ENCODE measurements around the gene AKAP12.

The AKAP12 gene

DNA sequence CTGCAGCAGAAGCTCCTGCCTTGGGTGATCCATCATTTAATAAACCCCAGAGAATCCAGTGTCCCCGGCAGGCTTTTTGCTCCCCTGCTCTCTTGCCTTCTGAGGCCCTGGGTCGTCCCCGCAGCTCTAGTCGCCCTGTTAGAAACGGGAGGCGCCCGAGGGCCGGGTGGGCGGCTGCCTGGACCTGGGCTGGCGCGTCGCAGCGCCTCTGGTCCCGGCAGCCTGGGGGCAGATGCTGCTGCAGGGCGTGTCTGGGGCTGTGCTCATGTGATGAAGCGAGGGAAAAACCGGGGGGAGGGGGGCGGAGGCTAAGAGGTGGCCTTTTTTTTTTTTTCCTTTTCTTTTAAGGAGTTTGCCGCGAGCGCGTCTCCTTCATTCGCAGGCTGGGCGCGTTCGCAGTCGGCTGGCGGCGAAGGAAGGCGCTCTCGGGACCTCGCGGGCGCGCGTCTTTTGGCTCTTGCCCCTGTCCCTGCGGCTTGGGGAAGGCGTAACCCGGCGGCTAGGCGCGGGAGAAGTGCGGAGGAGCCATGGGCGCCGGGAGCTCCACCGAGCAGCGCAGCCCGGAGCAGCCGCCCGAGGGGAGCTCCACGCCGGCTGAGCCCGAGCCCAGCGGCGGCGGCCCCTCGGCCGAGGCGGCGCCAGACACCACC is 394 bp downstream of the AKAP12 start:
- TF ChIP-seq, protein P1, sequence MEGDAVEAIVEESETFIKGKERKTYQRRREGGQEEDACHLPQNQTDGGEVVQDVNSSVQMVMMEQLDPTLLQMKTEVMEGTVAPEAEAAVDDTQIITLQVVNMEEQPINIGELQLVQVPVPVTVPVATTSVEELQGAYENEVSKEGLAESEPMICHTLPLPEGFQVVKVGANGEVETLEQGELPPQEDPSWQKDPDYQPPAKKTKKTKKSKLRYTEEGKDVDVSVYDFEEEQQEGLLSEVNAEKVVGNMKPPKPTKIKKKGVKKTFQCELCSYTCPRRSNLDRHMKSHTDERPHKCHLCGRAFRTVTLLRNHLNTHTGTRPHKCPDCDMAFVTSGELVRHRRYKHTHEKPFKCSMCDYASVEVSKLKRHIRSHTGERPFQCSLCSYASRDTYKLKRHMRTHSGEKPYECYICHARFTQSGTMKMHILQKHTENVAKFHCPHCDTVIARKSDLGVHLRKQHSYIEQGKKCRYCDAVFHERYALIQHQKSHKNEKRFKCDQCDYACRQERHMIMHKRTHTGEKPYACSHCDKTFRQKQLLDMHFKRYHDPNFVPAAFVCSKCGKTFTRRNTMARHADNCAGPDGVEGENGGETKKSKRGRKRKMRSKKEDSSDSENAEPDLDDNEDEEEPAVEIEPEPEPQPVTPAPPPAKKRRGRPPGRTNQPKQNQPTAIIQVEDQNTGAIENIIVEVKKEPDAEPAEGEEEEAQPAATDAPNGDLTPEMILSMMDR (IDR thresholded peaks at IDR 0.05) = no peak

DNA sequence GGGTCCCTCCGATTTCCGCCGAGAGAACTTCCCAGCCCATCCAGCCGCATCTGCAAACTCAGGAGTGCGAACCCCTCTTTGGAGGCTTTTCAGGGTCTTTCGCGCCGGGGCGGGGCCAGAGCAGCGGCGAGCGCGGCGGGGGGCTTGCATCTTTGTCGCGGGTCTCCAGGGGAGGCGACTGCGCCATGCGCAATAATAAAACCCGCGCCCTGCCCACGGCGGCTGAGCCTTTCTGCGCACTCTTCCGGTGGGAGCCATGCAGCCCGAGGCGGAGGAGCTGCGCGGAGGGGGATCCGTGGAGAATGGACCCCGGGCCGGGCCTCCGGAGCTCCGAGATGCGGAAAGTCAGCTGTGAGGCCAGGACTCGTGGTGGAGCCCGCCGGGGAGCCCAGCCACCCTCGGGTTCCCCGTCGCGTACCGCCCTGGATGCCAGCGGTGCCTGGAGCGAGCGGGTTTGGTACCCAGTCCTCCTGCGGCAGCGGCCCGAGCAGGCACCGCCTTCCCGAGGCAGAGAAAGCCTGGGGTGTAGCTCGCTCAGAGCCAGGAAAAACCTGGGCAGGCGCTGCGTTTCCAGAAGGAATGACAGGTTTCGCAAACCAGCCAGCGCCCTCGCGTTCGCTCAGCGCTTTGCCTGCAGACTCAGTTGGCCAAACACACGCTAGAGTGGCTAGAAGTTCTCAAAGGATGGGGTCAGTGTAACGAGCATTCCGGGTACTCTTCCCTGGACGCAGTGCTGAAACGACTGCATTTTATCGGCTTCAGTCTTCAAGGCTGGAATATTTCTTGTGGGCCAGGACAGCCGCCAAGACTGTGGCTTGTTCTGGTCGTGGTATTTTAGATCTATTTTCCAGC is 1.2 kb downstream of the AKAP12 start:
- TF ChIP-seq, protein P1 (IDR thresholded peaks at IDR 0.05) = no peak

DNA sequence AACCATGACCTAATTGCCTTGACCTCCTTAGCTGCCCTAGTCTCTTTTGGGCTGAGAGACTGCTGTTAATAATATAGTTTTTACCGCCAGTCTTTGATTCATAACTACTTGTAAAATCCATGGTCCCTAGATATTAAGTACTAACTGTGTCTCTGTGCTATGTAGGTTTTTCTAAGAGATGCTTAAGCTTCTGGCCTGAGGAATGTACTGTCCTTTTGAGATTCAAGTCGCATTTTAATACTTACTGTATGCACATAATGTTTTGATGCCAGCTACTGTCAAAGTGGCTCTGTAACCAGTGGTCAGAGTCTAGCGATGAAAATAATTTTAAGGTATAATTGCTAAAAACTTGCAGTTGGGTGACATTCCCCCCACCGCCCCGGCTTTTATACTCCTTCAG is 2.1 kb downstream of the AKAP12 start:
- TF ChIP-seq, protein P1 (IDR thresholded peaks at IDR 0.05) = no peak

DNA sequence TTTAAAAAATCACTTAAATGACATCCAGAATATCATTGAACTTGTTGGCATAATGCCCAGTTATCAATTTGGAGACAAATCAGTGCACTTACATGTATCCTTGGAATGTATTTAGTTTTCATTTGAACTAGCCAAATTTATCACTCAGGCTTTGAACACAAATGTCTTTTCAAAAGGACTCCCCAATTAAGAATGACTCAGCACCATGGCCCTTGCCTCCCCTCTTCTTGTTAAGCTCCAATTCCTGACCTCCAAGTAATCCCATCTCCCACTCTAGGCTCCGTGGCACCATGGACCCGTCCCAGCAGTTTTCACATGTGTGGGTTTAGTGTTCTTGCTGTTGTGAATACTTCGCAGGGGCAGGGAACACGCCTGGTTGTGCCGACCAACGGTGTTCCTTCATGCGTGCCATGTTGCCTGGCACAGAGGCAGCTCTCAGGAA is 2.7 kb downstream of the AKAP12 start:
- TF ChIP-seq, protein P1 (IDR thresholded peaks at IDR 0.05) = no peak

DNA sequence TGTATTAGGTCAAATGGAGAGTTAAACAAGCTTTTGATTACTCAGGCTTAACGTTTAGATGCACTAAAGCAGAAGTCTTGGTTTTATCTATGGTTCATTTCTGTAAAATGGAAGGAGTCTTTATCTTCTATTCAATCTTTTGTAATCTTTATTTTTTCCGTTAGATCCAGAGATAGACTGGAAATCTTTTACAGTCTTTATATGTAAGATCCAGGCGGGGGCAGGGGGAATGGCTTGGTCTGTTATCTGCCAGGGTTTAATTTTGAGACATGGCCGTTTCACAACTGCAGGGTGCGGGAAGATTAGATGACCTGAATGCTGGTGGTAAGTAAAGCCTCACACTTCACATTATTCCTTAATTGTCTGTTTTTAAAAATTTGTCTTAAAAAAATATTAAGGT is 3.7 kb downstream of the AKAP12 start:
- TF ChIP-seq, protein P1 (IDR thresholded peaks at IDR 0.05) = no peak

DNA sequence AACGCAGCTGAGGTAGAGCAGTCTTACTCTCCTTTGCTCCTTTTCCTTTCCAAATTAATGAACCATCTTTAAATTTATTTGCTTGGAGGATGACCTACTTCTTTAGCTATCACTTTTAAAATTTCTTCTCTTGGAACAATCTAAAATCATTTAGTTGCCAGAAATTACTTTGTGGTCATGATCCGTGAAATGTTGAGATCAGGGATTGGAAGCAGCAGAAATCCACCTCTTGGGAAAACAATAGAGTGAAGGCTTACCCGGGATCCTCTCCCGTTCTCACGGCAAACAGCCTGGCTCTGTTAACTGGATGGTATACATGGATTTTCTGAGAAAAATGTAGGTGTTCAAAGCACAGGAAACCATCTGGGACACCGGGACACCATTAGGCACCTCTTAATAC is 7.7 kb downstream of the AKAP12 start:
- TF ChIP-seq, protein P1 (IDR thresholded peaks at IDR 0.05) = no peak

DNA sequence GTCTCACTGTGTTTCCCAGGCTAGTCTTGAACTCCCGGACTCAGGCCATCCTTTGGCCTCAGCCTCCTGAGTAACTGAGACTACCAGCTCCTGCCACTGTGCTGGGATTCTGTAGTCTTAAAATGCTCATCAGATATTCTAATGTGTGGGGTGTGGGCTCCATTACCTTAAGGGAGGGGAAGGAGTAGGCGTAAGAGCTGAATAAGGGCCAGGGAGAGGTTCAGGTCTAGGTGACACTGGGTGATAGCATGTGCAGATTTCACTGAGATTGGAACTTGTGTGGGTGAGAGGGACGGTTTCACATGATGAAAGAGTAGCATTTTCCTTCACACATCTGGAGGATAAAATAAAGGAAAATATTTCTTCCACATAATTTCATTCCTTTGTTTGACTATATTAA is 8.5 kb downstream of the AKAP12 start:
- TF ChIP-seq, protein P1 (IDR thresholded peaks at IDR 0.05) = no peak
